ENCODE data around the gene TCF7.
"Not testable (repeated sequence)": the region's sequence is repeated elsewhere in the genome, so short reads cannot be mapped to it uniquely, and the experiment has no call there.

The TCF7 gene

GRCh38 chr5:134145041-134145757 is 30.7 kb downstream of the TCF7 start:
- DNase-seq (ENCODE audit: low spot score), result no peak

DNA sequence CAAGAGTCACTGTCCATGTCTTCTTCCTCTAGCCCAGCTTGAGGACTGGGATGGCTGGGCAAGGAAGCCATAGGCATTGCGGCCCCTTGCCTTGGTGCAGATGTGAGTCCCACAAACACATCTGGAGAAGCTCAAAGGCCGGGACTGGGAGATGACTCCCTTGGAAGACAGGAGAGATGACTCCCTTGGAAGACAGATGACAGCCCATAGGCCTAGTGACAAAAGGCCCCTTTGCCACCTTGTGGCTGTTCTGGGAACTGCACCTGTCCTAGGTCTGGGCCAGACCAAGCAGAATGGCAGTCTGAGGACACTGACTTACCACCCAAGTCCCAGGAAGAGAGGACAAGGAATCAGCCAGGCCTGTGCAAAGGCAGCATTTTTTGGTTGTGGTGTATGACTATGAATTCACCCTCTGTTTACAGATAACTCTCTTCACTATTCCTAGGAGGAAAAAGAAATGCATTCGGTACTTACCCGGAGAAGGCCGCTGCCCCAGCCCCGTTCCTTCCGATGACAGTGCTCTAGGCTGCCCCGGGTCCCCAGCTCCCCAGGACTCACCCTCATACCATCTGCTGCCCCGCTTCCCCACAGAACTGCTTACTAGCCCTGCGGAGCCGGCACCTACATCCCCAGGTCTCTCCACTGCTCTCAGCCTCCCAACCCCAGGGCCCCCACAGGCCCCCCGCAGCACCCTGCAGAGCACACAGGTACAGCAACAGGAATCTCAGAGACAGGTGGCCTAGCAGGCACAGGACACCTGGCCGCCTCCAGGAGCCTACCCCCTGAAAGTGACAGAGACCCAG is 31.5 kb downstream of the TCF7 start:
- DNase-seq (ENCODE audit: low spot score), result peak; percentile 81

- DNase-seq (ENCODE audit: low spot score), result no peak
These were observed 32.4 kb downstream of the TCF7 start for GRCh38 chr5:134146651-134147518.

DNA sequence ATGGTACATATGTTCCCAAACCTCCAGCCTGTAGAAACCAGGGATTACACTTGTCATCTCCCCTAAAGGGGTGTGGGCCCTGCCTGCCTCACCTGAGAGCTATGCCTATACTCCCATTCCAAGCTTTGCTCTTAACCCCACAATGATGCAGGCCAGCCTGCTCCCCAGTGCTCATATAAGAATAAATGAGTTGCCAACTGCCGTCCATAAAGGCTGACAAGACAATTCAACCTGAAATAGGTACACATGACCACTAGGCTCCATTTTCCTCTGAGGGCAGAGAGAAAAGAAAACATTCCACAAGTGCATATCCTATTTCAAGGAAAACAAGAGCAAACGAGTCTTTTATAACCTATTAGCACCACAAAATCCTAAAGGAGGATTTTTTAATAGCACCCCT is 33.8 kb downstream of the TCF7 start:
- DNase-seq (ENCODE audit: low spot score), result no peak

GRCh38 chr5:134148986-134149539 is 34.6 kb downstream of the TCF7 start:
- no peak for DNase-seq (ENCODE audit: low spot score)

GRCh38 chr5:134149571-134150303 is 35.3 kb downstream of the TCF7 start:
- DNase-seq (ENCODE audit: low spot score), result no peak

GRCh38 chr5:134151723-134152122 is 37.2 kb downstream of the TCF7 start:
- no peak for DNase-seq (ENCODE audit: low spot score)

- not testable (repeated sequence) for DNase-seq (ENCODE audit: low spot score)
These were observed 37.8 kb downstream of the TCF7 start for GRCh38 chr5:134152173-134152832.

GRCh38 chr5:134153241-134153640 is 38.8 kb downstream of the TCF7 start:
- no peak for DNase-seq (ENCODE audit: low spot score)

DNA sequence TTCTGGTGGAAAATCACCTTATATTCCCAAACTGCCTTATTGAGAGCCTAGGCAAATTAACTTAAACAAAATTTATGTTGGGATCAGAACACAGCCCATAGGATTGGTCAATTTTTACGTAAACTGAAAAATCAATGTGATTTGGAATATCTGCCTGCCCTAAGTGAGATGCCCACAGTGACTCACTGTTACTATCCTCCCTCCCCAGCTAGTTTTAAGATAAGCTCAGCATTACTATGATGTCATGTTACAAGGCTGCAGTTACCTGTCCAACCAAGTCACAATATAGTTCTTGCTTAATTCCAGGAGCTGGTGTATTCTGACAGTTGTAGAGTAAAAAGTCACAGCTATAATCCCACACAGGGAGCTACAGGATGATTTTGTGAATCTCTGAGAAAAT is 39.2 kb downstream of the TCF7 start:
- no peak for DNase-seq (ENCODE audit: low spot score)

DNA sequence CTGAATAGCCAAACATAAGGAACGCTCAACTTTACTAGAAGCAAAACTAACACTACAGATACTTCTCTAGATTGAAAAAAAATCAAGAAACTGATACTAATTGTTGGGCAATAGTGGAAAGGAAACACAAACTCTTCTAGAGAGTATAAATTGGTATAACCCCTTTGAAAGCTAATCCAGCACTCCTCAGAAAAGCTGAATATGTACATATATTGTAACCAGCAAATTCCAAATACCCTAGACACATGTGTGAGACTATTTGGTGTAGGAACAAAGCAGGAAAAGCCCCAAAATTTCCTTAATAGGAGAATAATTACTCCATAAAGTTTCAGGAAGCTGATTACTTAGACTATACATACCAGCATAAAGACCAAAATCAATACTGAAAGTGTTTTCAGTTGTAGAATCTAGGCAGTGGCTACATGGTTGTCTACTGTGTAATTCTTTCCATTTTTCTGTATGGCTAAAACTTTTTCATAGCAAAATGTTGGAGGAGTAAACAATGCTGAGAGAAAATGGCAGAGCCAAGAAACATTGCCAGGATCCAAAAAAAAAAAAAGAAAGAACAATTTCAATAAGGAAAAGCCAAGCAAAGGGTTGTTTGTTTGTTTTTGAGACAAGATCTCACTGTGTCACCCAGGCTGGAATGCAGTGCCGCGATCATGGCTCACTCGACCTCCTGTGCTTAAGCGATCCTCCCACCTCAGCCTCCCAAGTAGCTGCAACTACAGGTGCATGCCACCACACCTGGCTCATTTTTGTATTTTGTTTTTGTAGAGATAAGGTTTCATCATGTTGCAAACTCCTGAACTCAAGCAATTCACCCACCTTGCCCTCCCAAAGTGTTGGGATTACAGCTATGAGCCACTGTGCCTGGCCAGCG is 47.3 kb downstream of the TCF7 start:
- DNase-seq (ENCODE audit: low spot score), result no peak

DNA sequence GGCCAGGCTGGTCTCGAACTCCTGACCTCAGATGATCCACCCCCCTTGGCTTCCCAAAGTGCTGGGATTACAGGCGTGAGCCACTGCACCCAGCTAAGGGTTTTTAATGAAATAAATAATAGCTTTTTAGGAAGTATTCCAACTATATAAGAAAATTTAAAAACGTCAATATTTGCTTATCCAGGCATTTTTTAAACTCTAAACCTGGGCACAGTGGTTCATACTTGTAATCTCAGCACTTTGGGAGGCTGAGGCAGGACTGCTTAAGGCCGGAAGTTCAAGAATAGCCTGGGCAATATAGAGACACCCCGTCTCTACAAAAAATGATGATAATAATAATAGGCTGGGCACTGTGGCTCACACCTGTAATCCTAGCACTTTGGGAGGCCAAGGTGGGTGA is 48.1 kb downstream of the TCF7 start:
- no peak for DNase-seq (ENCODE audit: low spot score)

- DNase-seq (ENCODE audit: low spot score), result no peak
These were observed 57.5 kb downstream of the TCF7 start for GRCh38 chr5:134171972-134172371.

DNA sequence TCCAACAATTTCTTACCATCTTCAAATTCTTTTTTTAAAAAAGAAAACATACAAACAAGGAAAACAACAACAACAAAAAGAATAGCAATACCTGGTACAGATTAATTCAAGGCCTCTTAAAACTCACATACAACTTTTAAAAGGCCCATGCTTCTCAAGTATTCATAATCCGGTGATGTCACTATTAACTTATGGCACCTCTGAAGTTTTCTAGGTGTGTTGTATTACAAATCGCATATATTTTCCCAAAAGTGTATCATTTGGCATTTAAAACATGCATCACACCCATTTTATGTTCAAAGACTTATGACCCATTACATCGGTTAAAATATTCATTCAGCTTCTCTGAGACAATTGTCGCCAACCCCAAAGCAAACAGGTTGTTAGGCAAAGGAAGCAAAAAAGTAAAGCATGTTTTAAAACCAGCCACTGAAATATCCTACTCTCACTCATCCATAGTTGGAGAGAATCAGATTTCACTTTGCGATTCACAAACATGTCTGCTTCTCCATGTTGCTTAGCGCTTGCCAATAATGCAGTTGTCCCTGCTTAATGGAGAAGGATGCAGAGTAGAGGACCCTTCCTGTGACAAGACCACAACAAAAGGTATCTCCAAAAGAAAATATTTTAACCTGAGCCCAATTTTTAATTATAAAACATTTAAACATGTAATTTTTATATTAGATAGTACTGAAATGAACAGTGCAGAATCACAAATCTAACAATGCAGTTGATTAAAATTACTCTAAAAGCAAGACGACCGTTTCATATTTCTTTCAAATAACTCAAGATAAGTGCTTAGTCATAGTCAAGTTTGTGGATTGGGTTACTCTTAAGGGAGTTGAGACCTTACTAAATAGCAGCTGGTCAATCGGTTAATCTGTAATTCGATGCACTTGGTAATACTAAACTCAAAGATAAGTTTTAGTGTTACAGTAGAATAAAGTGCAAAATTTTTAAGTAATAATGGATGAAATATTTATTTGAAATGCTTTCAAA is 60.7 kb downstream of the TCF7 start:
- peak; percentile 19 for DNase-seq (ENCODE audit: low spot score)

GRCh38 chr5:134175921-134176510 is 61.5 kb downstream of the TCF7 start:
- DNase-seq (ENCODE audit: low spot score), result peak; percentile 56

DNA sequence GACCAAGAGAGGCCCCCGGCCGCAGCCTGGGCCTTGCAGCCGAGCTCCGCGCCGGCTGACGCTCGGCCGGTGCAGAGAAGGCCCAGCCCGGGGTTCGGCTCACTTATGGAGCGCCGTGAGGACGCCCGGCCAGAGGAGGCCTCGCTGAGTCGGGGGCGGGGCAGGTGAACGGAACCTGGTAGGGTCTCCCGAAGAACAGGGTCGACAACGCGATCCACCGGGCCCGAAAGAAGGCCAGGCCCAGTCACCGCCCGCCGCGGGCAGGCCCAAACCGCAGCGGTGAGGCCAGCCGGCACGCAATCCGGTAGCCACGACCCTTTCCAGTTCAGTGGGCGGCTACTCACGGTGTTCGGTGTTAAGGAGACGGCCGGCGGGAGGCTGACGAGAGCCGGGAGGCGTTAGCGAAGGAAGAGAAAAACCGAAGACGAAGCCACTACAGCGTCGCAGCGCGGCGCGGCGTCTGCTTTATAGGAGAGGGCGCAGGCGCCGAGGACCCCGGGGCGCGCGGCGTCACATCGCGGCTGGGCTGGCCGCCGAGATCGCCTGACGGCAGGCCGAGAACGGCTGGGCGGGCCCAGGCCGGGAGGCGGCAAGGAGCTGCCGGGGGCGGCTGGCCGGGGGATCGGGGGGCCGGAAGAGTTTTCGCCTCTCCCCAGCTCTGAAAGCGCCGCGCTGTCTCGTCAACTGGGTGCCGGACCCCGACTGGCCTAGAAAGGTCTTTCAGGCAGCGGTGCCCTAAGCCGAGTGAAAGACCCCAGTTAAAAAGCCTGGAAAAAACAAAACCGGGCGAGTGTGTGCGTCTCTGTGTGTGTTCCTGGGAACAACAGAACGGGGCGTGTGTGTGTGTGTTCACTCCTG is 62.3 kb downstream of the TCF7 start, which contains the start of gene SKP1:
TSS of gene SKP1 (minus strand) at position 440 of the 858 bp plus-strand sequence. CDS start 2,928 bp downstream, outside the sequence.
- peak; percentile 97 for DNase-seq (ENCODE audit: low spot score)

Data from AG20443 (cell line).